ENCODE results near the gene FBXW9.

- TF ChIP-seq CTCF (IDR thresholded peaks at IDR 0.05; ENCODE audit: insufficient read depth, low read length, poor library complexity, severe bottlenecking) (no peak), EZH2phosphoT487 (conservative IDR thresholded peaks at IDR 0.05; ENCODE audit: low read length) (no peak)
Observed at GRCh38 chr19:12745166-12745897, 48.9 kb upstream of the FBXW9 start.
